Vagina (tissue), 2 donors: Measurements from ENCODE around the gene FBXO28.

Experiments used
- CTCF ChIP-seq, 3 experiments: fragments of 450-650 bp in 2 of 3; fragments of 200-600 bp in 1 of 3; sonication (generic) in 1 of 3; IDR thresholded peaks; one replicate each; pipeline ENCODE4 v1.5.1; 2017 to 2019; ENCODE audit warnings: antibody characterized with exemption in 3 of 3, mild to moderate bottlenecking in 2 of 3, moderate library complexity in 2 of 3
- POLR2A ChIP-seq, 2 donors: fragments of 450-650 bp; IDR thresholded peaks; one replicate each; pipeline ENCODE4 v1.6.1; 2017; ENCODE audit warnings: antibody characterized with exemption in 2 of 2, mild to moderate bottlenecking in 2 of 2, moderate library complexity in 2 of 2
- POLR2AphosphoS5 ChIP-seq, 2 donors: sonication (generic); formaldehyde crosslinking; IDR thresholded peaks; one replicate each; pipeline ENCODE4 v1.9.0; 2017; ENCODE audit warnings: antibody characterized with exemption in 2 of 2, mild to moderate bottlenecking in 2 of 2, low read depth in 1 of 2; ENCODE audit not compliant: insufficient read depth in 1 of 2

- TF ChIP-seq CTCF (IDR thresholded peaks at IDR 0.05) (no peak), POLR2A (IDR thresholded peaks at IDR 0.05) (no peak), POLR2AphosphoS5 (IDR thresholded peaks at IDR 0.05; ENCODE audit: insufficient read depth in 1 of 2, low read depth in 1 of 2) (no peak)
Measured at GRCh38 chr1:224124220-224124619, 10.3 kb downstream of the FBXO28 start.
